SK-N-SH (cell line): ENCODE results near the gene COL28A1. TPM values are rescaled to one million over a fixed set of nuclear protein-coding genes. Genes with fewer than 3 reads are reported as not detected.

Source experiments
- CTCF ChIA-PET: fragments of 300-600, 350-600 bp; formaldehyde crosslinking; extraction: SDS; loops from one replicate; lab custom pipeline; 2021; lab: Yijun Ruan, JAX
- POLR2A ChIA-PET: fragments of 350-600 bp; sonication (Branson Sonifier 250); formaldehyde crosslinking; extraction: SDS; loops from one replicate; lab custom pipeline; 2020; ENCODE audit warnings: antibody characterized with exemption, inconsistent platforms; lab: Yijun Ruan, JAX
- DNase-seq: peaks from one replicate; pipeline ENCODE4 v3.0.0; 2012
- H2AFZ ChIP-seq: fragments of 200-600 bp; sonication (generic); 2 replicates; pipeline ENCODE4 v1.8.1; 2016; ENCODE audit warnings: antibody characterized with exemption, mild to moderate bottlenecking, low read depth
- H3F3A ChIP-seq: fragments of 200-600 bp; sonication (generic); replicated peaks from 2 replicates; pipeline ENCODE3; 2016; ENCODE audit warnings: antibody characterized with exemption, mild to moderate bottlenecking; ENCODE audit not compliant: insufficient read depth
- H3K27ac ChIP-seq, 2 experiments: fragments of 200-500 bp in 1 of 2; fragments of 200-600 bp in 1 of 2; sonication (Bioruptor generic) in 1 of 2; sonication (generic), shearing (Covaris generic) in 1 of 2; 2 replicates each; pipeline versions ENCODE4 v1.5.1 to v1.6.1; 2014 to 2016; ENCODE audit warnings: low read depth in 2 of 2, inconsistent platforms in 1 of 2, low read length in 1 of 2, mild to moderate bottlenecking in 1 of 2, mixed read lengths in 1 of 2
- H3K27me3 ChIP-seq: fragments of 200-600 bp; sonication (generic), shearing (Covaris generic); 2 replicates; pipeline ENCODE4 v1.6.1; 2016; ENCODE audit warnings: mixed run types; ENCODE audit not compliant: insufficient read depth
- H3K36me3 ChIP-seq, 2 experiments: fragments of 200-500 bp in 1 of 2; fragments of 200-600 bp in 1 of 2; sonication (Bioruptor generic) in 1 of 2; sonication (generic) in 1 of 2; replicated peaks in 1 of 2; 2 replicates each; pipeline versions ENCODE3 to v1.5.1; 2014 to 2016; ENCODE audit warnings: low read length in 1 of 2, mild to moderate bottlenecking in 1 of 2; ENCODE audit not compliant: insufficient read depth in 2 of 2, control insufficient read depth in 1 of 2
- H3K4me1 ChIP-seq, 2 experiments: fragments of 200-500 bp in 1 of 2; fragments of 200-600 bp in 1 of 2; sonication (Bioruptor generic) in 1 of 2; sonication (generic), shearing (Covaris generic) in 1 of 2; 2 replicates each; pipeline versions ENCODE4 v1.5.1 to v1.6.1; 2014 to 2016; ENCODE audit warnings: low read depth in 1 of 2, low read length in 1 of 2, mixed run types in 1 of 2; ENCODE audit not compliant: insufficient read depth in 2 of 2, control insufficient read depth in 1 of 2
- H3K4me2 ChIP-seq: fragments of 200-600 bp; sonication (generic), shearing (Covaris generic); 2 replicates; pipeline ENCODE4 v1.6.1; 2017; ENCODE audit warnings: mixed run types
- H3K4me3 ChIP-seq, 2 experiments: fragments of 200-500 bp in 1 of 2; fragments of 200-600 bp in 1 of 2; sonication (Bioruptor generic) in 1 of 2; sonication (generic), shearing (Covaris generic) in 1 of 2; 2 replicates each; pipeline versions ENCODE4 v1.5.1 to v1.8.1; 2014 to 2016; ENCODE audit warnings: low read depth in 2 of 2, inconsistent platforms in 1 of 2, low read length in 1 of 2, mild to moderate bottlenecking in 1 of 2, mixed read lengths in 1 of 2, moderate library complexity in 1 of 2
- H3K79me2 ChIP-seq: fragments of 200-600 bp; sonication (generic); 2 replicates; pipeline ENCODE4 v1.8.1; 2017; ENCODE audit warnings: mild to moderate bottlenecking; ENCODE audit not compliant: insufficient read depth
- H3K9ac ChIP-seq: fragments of 200-600 bp; sonication (generic); 2 replicates; pipeline ENCODE4 v1.6.1; 2017; ENCODE audit warnings: mixed run types
- H3K9me2 ChIP-seq: fragments of 200-600 bp; sonication (generic); 2 replicates; pipeline ENCODE4 v1.6.1; 2017; ENCODE audit warnings: mixed run types
- H3K9me3 ChIP-seq: fragments of 200-600 bp; sonication (generic); 2 replicates; pipeline ENCODE4 v1.6.1; 2017; ENCODE audit warnings: mixed run types, mild to moderate bottlenecking, moderate library complexity
- H4K20me1 ChIP-seq: fragments of 200-600 bp; sonication (generic); 2 replicates; pipeline ENCODE4 v1.6.1; 2017; ENCODE audit warnings: mild to moderate bottlenecking, mixed run types; ENCODE audit not compliant: insufficient read depth
- ELF1 ChIP-seq: IDR thresholded peaks from 2 replicates; pipeline ENCODE4 v1.4.0; 2012
- EP300 ChIP-seq, 2 experiments: IDR thresholded peaks; 2 replicates each; pipeline versions ENCODE4 v1.4.0 to v1.6.1; 2012; ENCODE audit warnings: borderline replicate concordance in 1 of 2, low read depth in 1 of 2, low read length in 1 of 2
- FOSL2 ChIP-seq: IDR thresholded peaks from 2 replicates; pipeline ENCODE4 v1.4.0; 2012; ENCODE audit warnings: low read depth, mild to moderate bottlenecking, moderate library complexity, borderline replicate concordance
- IRF3 ChIP-seq: fragments of 150-350 bp; IDR thresholded peaks from 2 replicates; pipeline ENCODE4 v1.6.1; 2016; ENCODE audit warnings: mild to moderate bottlenecking, low read depth, low read length
- MEF2A ChIP-seq: IDR thresholded peaks from 2 replicates; pipeline ENCODE4 v1.4.0; 2012; ENCODE audit warnings: low read depth, borderline replicate concordance
- NFIC ChIP-seq: IDR thresholded peaks from 2 replicates; pipeline ENCODE4 v1.4.0; 2012; ENCODE audit warnings: borderline replicate concordance
- POLR2AphosphoS5 ChIP-seq: IDR thresholded peaks from 2 replicates; pipeline ENCODE4 v1.6.1; 2012; ENCODE audit warnings: low read depth, low read length
- RFX5 ChIP-seq: IDR thresholded peaks from 2 replicates; pipeline ENCODE4 v1.6.1; 2012; ENCODE audit warnings: mild to moderate bottlenecking, improper control_type of control experiment, low read length
- RXRA ChIP-seq: IDR thresholded peaks from 2 replicates; pipeline ENCODE4 v1.4.0; 2012; ENCODE audit warnings: low read depth, mild to moderate bottlenecking, borderline replicate concordance
- SMC3 ChIP-seq: IDR thresholded peaks from 2 replicates; pipeline ENCODE4 v1.6.1; 2012; ENCODE audit warnings: low read depth, low read length, improper control_type of control experiment
- TEAD4 ChIP-seq: IDR thresholded peaks from 2 replicates; pipeline ENCODE4 v1.4.0; 2012; ENCODE audit warnings: mild to moderate bottlenecking, borderline replicate concordance; ENCODE audit not compliant: insufficient read depth
- WGBS: methylation state at CpG from one replicate; pipeline ENCODE4 v1.1.6; 2017; ENCODE audit warnings: low lambda C conversion rate; 5-methylcytosine and 5-hydroxymethylcytosine counted together
- polyA plus RNA-seq, 3 experiments: library from polyadenylated mRNA; depleted of rRNA; stranded (reverse); fragments of >200 nt; gene quantifications; 2 replicates each; pipeline ENCODE4 v1.2.3, GENCODE V29; 2012
- TF ChIP-seq, protein P1 (sequence below): IDR thresholded peaks from 2 replicates; pipeline ENCODE4 v1.4.0; 2012; ENCODE audit warnings: low read depth, borderline replicate concordance
- TF ChIP-seq, protein P2 (sequence below): IDR thresholded peaks from 2 replicates; pipeline ENCODE4; 2012

The COL28A1 gene
- polyA plus RNA-seq, 1 of the 3 experiments (the other 2 are of a cell fraction): not detected

- ChIA-PET CTCF (interaction anchor here (1.2 to 5.8 kb wide), 4 partner anchors 16 to 437 kb away, joined by 3 to 62 read pairs (median 18); no protein-coding TSS in a partner anchor), POLR2A (no interaction called here)
- no peaks in the 10 kb centered on the region for H3K79me2 ChIP-seq
- no peaks in the 10 kb centered on the region for H4K20me1 ChIP-seq
- no peak overlapping the region for H2AFZ ChIP-seq
- 73% methylated on average over 4 of the region's 4 CpGs for whole genome bisulfite sequencing
- TF ChIP-seq RXRA: no peak
- TF ChIP-seq, protein P1, sequence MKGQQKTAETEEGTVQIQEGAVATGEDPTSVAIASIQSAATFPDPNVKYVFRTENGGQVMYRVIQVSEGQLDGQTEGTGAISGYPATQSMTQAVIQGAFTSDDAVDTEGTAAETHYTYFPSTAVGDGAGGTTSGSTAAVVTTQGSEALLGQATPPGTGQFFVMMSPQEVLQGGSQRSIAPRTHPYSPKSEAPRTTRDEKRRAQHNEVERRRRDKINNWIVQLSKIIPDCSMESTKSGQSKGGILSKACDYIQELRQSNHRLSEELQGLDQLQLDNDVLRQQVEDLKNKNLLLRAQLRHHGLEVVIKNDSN: no peak
- H3K4me2 ChIP-seq: no peak overlapping the region
- no peaks in the 10 kb centered on the region for H3K9me2 ChIP-seq
- no peak overlapping the region for H3K9ac ChIP-seq
- H3K9me3 ChIP-seq: no peaks in the 10 kb centered on the region
- DNase-seq: no peak
- no peak overlapping the region for H3K27ac ChIP-seq
- H3K4me3 ChIP-seq: no peak overlapping the region
- no peaks in the 10 kb centered on the region; a peak in 1 of 4 replicates for H3K4me1 ChIP-seq
- no peaks in the 10 kb centered on the region for H3K27me3 ChIP-seq
- H3F3A ChIP-seq: no peaks in the 10 kb centered on the region
- no peaks in the 10 kb centered on the region for H3K36me3 ChIP-seq
These were observed 4.0 kb upstream of the COL28A1 start for GRCh38 chr7:7539711-7540110.

DNA sequence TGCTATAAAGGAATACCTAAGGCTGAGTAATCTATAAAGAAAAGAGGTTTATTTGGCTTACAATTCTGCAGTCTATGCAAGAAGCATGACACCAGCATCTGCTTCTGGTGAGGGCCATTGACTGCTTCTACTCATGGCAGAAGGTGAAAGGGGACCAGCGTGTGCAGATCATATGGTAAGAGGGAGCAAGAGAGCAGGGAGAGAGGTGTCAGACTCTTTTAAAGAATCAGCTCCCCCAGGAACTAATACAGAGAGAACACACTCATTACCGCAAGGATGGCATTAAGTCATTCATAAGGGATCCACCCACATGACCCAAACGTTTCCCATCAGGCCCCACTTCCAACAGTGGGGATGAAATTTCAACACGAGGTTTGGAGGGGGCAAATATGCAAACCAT, 3.5 kb upstream of the COL28A1 start:
- Histone ChIP-seq H3K9ac (no peak overlapping the region), H3K27ac (no peak overlapping the region), H3K36me3 (no peaks in the 10 kb centered on the region), H3K4me3 (no peak overlapping the region), H2AFZ (no peak overlapping the region), H3K9me3 (no peaks in the 10 kb centered on the region), H3K4me1 (no peaks in the 10 kb centered on the region; a peak in 1 of 4 replicates), H4K20me1 (no peaks in the 10 kb centered on the region), H3K27me3 (no peaks in the 10 kb centered on the region), H3K9me2 (no peaks in the 10 kb centered on the region), H3K4me2 (no peak overlapping the region), H3K79me2 (no peaks in the 10 kb centered on the region), H3F3A (no peaks in the 10 kb centered on the region)
- no peak for DNase-seq
- POLR2A ChIA-PET: no interaction called here
- CTCF ChIA-PET: interaction anchor here (0.6 to 5.8 kb wide), 5 partner anchors 15 to 274 kb away, joined by 3 to 62 read pairs (median 3); no protein-coding TSS in a partner anchor
- TF ChIP-seq NFIC (no peak), FOSL2 (no peak), MEF2A (no peak), SMC3 (no peak), RXRA (no peak), POLR2AphosphoS5 (no peak), ELF1 (no peak), RFX5 (no peak), TEAD4 (no peak), IRF3 (no peak), EP300 (IDR thresholded peaks at IDR 0.05; ENCODE audit: borderline replicate concordance in 1 of 2, low read depth in 1 of 2, low read length in 1 of 2) (no peak)
- TF ChIP-seq, protein P2, sequence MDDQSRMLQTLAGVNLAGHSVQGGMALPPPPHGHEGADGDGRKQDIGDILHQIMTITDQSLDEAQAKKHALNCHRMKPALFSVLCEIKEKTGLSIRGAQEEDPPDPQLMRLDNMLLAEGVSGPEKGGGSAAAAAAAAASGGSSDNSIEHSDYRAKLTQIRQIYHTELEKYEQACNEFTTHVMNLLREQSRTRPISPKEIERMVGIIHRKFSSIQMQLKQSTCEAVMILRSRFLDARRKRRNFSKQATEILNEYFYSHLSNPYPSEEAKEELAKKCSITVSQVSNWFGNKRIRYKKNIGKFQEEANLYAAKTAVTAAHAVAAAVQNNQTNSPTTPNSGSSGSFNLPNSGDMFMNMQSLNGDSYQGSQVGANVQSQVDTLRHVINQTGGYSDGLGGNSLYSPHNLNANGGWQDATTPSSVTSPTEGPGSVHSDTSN: no peak
- 70% methylated on average over 4 of the region's 4 CpGs for WGBS
